GM19238 (cell line): Measurements from ENCODE around the gene AP5S1.
"Not testable (repeated sequence)": the region's sequence is repeated elsewhere in the genome, so short reads cannot be mapped to it uniquely, and the experiment has no call there.

Source experiments
- DNase-seq: peaks from one replicate; pipeline ENCODE4 v3.0.0; 2011; ENCODE audit warnings: low spot score; ENCODE audit not compliant: insufficient read length

The AP5S1 gene

DNA sequence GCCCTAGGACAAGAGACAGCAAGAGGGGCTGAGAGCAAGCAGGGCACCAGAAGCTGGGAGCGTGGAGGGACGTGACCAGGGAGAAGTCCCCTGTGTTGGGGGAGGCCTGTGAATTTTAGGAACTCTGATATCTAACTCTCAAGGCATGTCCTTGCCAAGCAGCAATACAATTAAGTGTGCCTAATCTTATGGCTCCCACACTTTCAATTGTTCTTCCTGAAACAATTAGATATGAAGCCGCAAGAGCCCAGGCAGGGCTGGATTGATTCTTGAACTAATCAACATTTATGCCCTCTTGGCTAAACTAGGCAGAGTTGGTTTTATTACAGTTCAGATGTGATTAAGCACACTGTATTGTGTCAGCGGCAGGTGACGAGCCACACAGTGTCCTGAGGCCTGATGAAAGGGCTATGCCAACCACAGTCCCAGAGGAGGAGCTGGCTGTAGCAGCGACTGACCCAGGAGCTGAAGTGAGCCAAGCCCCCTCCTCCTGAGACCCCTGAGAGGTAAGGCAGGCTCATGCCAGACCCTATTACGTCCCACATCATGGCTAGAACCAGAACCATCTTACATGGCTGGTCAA is 22.1 kb downstream of the AP5S1 start:
- DNase-seq = no peak

DNA sequence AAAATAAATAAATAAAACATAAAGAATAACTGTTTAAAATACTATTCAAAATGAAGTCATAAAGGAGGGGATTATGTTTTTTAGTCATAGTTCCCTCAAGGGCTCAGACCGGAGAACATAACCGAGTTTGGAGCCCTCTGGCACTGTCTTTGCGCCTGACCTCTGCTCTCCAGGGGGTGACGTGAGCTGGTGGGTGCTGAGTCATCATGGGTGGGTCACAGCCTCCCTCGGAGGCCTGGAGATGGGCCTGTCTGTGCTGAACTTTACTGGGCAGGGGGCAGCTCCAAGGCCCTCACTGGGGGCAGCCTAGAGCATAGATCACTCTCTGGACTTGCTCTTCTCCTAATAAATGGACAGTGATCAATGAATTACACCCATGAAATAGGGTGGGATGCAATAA is 23.1 kb downstream of the AP5S1 start:
- no peak for DNase-seq

- not testable (repeated sequence) for DNase-seq
Measured at GRCh38 chr20:3843990-3844619, 23.8 kb downstream of the AP5S1 start.

GRCh38 chr20:3846378-3846739 is 26.0 kb downstream of the AP5S1 start:
- no peak for DNase-seq

GRCh38 chr20:3846740-3847428 is 26.5 kb downstream of the AP5S1 start, which contains the start of gene MAVS:
TSS of gene MAVS (plus strand) at chr20:3846834. CDS start at chr20:3854625, 7,791 bp downstream.
- DNase-seq = peak; percentile 85

GRCh38 chr20:3847429-3847940 is 27.1 kb downstream of the AP5S1 start:
- no peak for DNase-seq

DNA sequence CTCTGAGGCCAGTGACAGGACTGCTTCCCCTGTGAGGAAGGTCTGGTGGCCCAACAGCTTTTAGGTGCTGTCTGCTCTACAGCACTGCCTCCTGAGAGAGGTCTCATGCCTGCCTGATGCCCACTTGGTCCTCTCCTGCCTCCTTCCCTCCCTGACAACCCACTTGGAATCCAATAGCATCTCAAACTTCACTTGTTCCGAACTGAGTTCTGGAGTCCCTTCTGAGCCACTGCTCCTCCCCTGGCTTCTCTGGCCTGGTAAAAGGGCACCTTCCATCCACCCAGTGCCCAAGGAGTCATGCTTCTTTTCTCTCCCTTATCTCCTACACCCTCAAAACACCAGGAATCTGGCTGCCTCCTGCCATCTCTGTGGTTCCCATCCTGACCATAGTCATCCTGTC is 28.2 kb downstream of the AP5S1 start:
- DNase-seq = no peak

- no peak for DNase-seq
Measured at GRCh38 chr20:3854462-3854871, 34.1 kb downstream of the AP5S1 start.

GRCh38 chr20:3857405-3857804 is 37.1 kb downstream of the AP5S1 start:
- DNase-seq = no peak

DNA sequence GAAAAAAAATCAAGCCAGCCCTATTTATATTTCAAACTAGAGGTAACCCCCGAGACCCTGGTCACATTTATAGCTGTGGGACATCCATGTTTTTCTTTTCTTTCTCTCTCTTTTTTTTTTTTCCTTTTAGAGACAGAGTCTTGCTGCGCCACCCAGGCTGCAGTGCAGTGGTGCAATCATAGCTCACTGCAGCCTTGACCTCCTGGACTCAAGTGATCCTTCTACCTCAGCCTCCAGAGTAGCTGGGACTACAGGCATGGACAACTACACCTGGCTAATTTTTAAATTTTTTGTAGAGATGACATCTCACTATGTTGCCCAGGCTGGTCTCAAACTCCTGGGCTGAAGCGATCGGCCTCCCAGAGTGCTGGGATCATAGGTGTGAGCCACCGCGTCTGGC is 38.3 kb downstream of the AP5S1 start:
- no peak for DNase-seq

GRCh38 chr20:3861191-3861590 is 40.8 kb downstream of the AP5S1 start:
- no peak for DNase-seq

DNA sequence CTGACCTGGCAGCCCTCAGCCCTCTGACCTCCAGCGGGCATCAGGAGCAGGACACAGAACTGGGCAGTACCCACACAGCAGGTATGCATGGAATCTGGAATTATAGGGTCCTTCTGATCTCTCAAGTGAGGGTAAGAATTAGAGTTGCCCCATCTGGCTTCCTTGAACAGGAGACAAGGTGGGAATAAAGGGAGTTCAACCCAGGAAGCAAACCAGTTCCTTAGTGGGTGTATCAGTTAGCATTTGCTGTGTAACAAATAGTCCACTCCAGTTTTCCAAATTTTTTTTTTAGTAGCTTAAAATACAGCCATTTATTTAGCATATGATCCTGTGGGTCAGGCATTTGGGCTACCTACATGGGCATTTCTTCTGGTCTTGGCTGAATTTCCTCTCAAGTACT is 42.0 kb downstream of the AP5S1 start:
- no peak for DNase-seq

GRCh38 chr20:3863317-3863716 is 43.0 kb downstream of the AP5S1 start:
- DNase-seq = no peak

GRCh38 chr20:3864518-3864917 is 44.2 kb downstream of the AP5S1 start:
- DNase-seq = no peak

DNA sequence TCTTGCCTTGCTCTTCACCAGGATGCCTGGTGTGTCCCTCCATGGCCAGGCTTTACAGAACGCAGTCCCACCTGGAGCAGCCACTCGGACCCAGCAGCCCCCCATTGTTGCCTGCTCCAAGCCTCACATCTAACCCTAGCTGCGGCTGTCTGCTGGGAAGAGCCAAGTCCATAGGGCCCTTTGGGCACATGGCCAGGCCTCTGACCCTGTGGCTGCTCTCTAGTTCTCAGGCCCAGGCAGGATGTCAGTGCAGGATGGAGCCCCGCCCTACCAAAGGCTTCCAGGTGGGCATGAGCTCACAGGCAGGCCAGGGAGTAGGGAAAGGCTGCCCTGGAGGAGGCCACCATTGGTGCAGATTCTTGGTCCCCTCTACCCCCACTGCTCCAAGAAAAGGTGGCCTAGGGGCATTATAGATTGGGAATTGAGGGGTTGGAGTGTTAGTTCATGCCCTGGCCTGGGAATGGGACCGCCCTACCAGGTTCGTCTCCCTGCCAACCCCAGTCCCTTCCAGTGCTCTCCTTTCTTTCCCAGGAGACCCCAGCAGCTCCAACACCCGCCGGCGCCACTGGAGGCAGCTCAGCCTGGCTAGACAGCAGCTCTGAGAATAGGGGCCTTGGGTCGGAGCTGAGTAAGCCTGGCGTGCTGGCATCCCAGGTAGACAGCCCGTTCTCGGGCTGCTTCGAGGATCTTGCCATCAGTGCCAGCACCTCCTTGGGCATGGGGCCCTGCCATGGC is 45.0 kb downstream of the AP5S1 start:
- DNase-seq = no peak

DNA sequence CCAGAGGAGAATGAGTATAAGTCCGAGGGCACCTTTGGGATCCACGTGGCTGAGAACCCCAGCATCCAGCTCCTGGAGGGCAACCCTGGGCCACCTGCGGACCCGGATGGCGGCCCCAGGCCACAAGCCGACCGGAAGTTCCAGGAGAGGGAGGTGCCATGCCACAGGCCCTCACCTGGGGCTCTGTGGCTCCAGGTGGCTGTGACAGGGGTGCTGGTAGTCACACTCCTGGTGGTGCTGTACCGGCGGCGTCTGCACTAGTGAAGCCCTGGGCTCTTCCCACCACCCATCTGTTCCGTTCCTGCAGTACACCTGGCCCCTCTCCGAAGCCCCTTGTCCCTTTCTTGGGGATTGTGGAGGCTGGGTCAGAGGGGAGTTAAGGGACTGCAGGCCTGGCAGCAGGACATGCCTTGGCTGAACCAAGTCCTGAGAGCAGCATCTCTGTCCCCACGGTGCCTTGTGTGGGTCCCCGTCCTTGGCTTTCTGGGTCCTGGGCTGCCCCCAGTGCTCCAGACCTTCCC is 45.6 kb downstream of the AP5S1 start:
- DNase-seq = no peak

- DNase-seq = no peak
Measured at GRCh38 chr20:3866464-3866863, 46.1 kb downstream of the AP5S1 start.

GRCh38 chr20:3867802-3868201 is 47.5 kb downstream of the AP5S1 start:
- DNase-seq = no peak

GRCh38 chr20:3869839-3870634 is 49.7 kb downstream of the AP5S1 start:
- DNase-seq = no peak

GRCh38 chr20:3871550-3872265 is 51.4 kb downstream of the AP5S1 start:
- no peak for DNase-seq
